A673 (cell line): ENCODE results near the gene PTCH2. TPM values are rescaled to one million over a fixed set of nuclear protein-coding genes. Genes with fewer than 3 reads are reported as not detected.
"Not testable (repeated sequence)": the region's sequence is repeated elsewhere in the genome, so short reads cannot be mapped to it uniquely, and the experiment has no call there.

Experiments
- BruUV-seq: library from RNA; stranded (reverse); fragments of 400-500 nt; replicated peaks from 2 replicates; lab custom pipeline; 2021; lab: Mats Ljungman, UMichigan
- CTCF ChIA-PET: fragments of 300-600 bp; sonication (Branson Sonifier 250); formaldehyde crosslinking; loops from one replicate; lab custom pipeline; 2022; ENCODE audit warnings: antibody characterized with exemption; lab: Charles Lee
- POLR2A ChIA-PET: fragments of 300-600 bp; sonication (Branson Sonifier 250); formaldehyde crosslinking; loops from one replicate; lab custom pipeline; 2022; ENCODE audit warnings: antibody characterized with exemption; ENCODE audit not compliant: low non-redundant PET; lab: Charles Lee
- DNase-seq: peaks from one replicate; pipeline ENCODE4 v3.0.0-alpha.2; 2015; ENCODE audit warnings: low spot score
- H3K27ac ChIP-seq: fragments of 200-600 bp; sonication (generic); 2 replicates; pipeline ENCODE4 v1.5.1; 2016; ENCODE audit warnings: mixed run types, low read depth, mild to moderate bottlenecking, mixed read lengths, antibody characterized with exemption, low read length; ENCODE audit not compliant: poor library complexity, severe bottlenecking
- H3K27me3 ChIP-seq: fragments of 200-600 bp; sonication (generic); replicated peaks from 2 replicates; pipeline ENCODE4 v1.6.1; 2017; ENCODE audit warnings: mixed run types, low read depth, mild to moderate bottlenecking, mixed read lengths, antibody characterized with exemption, low read length; ENCODE audit not compliant: insufficient read depth, poor library complexity
- H3K36me3 ChIP-seq: fragments of 200-600 bp; sonication (generic); 2 replicates; pipeline ENCODE4 v1.6.1; 2016; ENCODE audit warnings: mixed run types, mild to moderate bottlenecking, mixed read lengths, antibody characterized with exemption, low read length; ENCODE audit not compliant: insufficient read depth, poor library complexity, severe bottlenecking
- H3K4me1 ChIP-seq: fragments of 200-600 bp; sonication (generic); 2 replicates; pipeline ENCODE4 v1.6.1; 2017; ENCODE audit warnings: mixed run types, mild to moderate bottlenecking, mixed read lengths, antibody characterized with exemption, low read length; ENCODE audit not compliant: insufficient read depth, poor library complexity, severe bottlenecking
- H3K4me3 ChIP-seq: fragments of 200-600 bp; sonication (generic); 2 replicates; pipeline ENCODE4 v1.5.1; 2016; ENCODE audit warnings: low read depth, mixed run types, mild to moderate bottlenecking, mixed read lengths, low read length; ENCODE audit not compliant: poor library complexity, severe bottlenecking
- H3K9me3 ChIP-seq: fragments of 200-600 bp; sonication (generic); 2 replicates; pipeline ENCODE4 v1.6.1; 2016; ENCODE audit warnings: mixed run types, low read depth, mild to moderate bottlenecking, mixed read lengths, antibody characterized with exemption, low read length; ENCODE audit not compliant: poor library complexity, severe bottlenecking
- CTCF ChIP-seq: fragments of 300-800, 200-600 bp; sonication (generic); conservative IDR thresholded peaks from 2 replicates; pipeline ENCODE4 v1.5.1; 2017; ENCODE audit warnings: low read depth, mild to moderate bottlenecking, antibody characterized with exemption, low read length, moderate library complexity, mixed read lengths
- EZH2 ChIP-seq: fragments of 200-600 bp; sonication (generic); IDR thresholded peaks from 2 replicates; pipeline ENCODE4 v1.6.1; 2017; ENCODE audit warnings: borderline replicate concordance, low read depth, mild to moderate bottlenecking, mixed read lengths, antibody characterized with exemption, low read length; ENCODE audit not compliant: poor library complexity, severe bottlenecking
- intact Hi-C: fragments of 100-400 bp; cut with micrococcal nuclease; formaldehyde crosslinking; loops from one replicate; pipeline ENCODE4 v1.10.0; 2022; ENCODE audit not compliant: unreplicated experiment
- total RNA-seq: library from RNA; stranded (reverse); gene quantifications from 2 replicates; pipeline ENCODE4 v1.2.3, GENCODE V29; 2021

PTCH2 gene
- total RNA-seq, 1 experiment from 2014 or later = 2.3 TPM

- TF ChIP-seq EZH2 (no peak), CTCF (no peak)
- DNase-seq = no peak
- Histone ChIP-seq H3K4me3 (no peak overlapping the region), H3K27me3 (no peaks in the 10 kb centered on the region), H3K9me3 (no peaks in the 10 kb centered on the region), H3K4me1 (peaks cover 6% of the 10 kb centered on the region), H3K27ac (no peak overlapping the region), H3K36me3 (no peaks in the 10 kb centered on the region)
- no TSS peak for BruUV-seq
- intact Hi-C loops = loop anchor here (2.0 kb wide), 1 partner anchor 87 kb away; the partner anchor contains the start of gene RNU5D-1
- ChIA-PET POLR2A (interaction anchor here (2.3 kb wide), 1 partner anchor 10 kb away, joined by 18 read pairs; the partner anchor contains the start of genes BTBD19 and DYNLT4), CTCF (interaction anchor here (1.2 kb wide), 1 partner anchor 18 kb away, joined by 3 read pairs; the partner anchor contains the start of gene PLK3)
Measured at GRCh38 chr1:44817771-44818495, 25.1 kb downstream of the PTCH2 start.

- no TSS peak for BruUV-seq
- peaks cover 6% of the 10 kb centered on the region for H3K4me1 ChIP-seq
- no peaks in the 10 kb centered on the region for H3K9me3 ChIP-seq
- no peak overlapping the region for H3K27ac ChIP-seq
- TF ChIP-seq EZH2 = no peak
- no peak for TF ChIP-seq CTCF
- H3K36me3 ChIP-seq = no peaks in the 10 kb centered on the region
- no peak for DNase-seq
- ChIA-PET POLR2A (interaction anchor here (2.3 kb wide), 1 partner anchor 9 kb away, joined by 18 read pairs; the partner anchor contains the start of genes BTBD19 and DYNLT4), CTCF (interaction anchor here (1.2 kb wide), 1 partner anchor 17 kb away, joined by 3 read pairs; the partner anchor contains the start of gene PLK3)
- intact Hi-C loops = no loop called here
- no peaks in the 10 kb centered on the region for H3K27me3 ChIP-seq
- no peak overlapping the region for H3K4me3 ChIP-seq
Measured at GRCh38 chr1:44817307-44817706, 25.7 kb downstream of the PTCH2 start.

- H3K27ac ChIP-seq, BruUV-seq, CTCF ChIA-PET, H3K9me3 ChIP-seq, DNase-seq, H3K27me3 ChIP-seq, intact Hi-C loops, H3K4me3 ChIP-seq, H3K36me3 ChIP-seq: not testable (repeated sequence)
- peaks cover 16% of the 10 kb centered on the region for H3K4me1 ChIP-seq
- POLR2A ChIA-PET = interaction anchor here (0.6 kb wide), 2 partner anchors 94 to 117 kb away, joined by 3 to 4 read pairs; no protein-coding TSS in a partner anchor
Measured at GRCh38 chr1:44815926-44816325, 27.1 kb downstream of the PTCH2 start.
